ENCODE data around the gene TFR2.

The TFR2 gene

GRCh38 chr7:100682991-100683658 lies 41.8 kb upstream of the TFR2 start:
- POLR2A ChIA-PET, result interaction anchor here (0.6 to 2.0 kb wide), 5 partner anchors 9 to 97 kb away, joined by 3 to 5 read pairs (median 3); partner anchors contain the start of genes FBXO24, LRCH4 and POP7
- no peak for DNase-seq (ENCODE audit: low read depth, low spot score)
- CTCF ChIA-PET, result interaction anchor here (0.5 to 9.0 kb wide), 8 partner anchors 8 to 248 kb away, joined by 3 to 180 read pairs (median 3); partner anchors contain the start of gene GIGYF1
- TF ChIP-seq CTCF (IDR thresholded peaks at IDR 0.05; ENCODE audit: insufficient read depth, low read length, missing control alignments), result no peak
- no peak overlapping the region for H3K4me3 ChIP-seq (ENCODE audit: low read depth, low read length)

DNA sequence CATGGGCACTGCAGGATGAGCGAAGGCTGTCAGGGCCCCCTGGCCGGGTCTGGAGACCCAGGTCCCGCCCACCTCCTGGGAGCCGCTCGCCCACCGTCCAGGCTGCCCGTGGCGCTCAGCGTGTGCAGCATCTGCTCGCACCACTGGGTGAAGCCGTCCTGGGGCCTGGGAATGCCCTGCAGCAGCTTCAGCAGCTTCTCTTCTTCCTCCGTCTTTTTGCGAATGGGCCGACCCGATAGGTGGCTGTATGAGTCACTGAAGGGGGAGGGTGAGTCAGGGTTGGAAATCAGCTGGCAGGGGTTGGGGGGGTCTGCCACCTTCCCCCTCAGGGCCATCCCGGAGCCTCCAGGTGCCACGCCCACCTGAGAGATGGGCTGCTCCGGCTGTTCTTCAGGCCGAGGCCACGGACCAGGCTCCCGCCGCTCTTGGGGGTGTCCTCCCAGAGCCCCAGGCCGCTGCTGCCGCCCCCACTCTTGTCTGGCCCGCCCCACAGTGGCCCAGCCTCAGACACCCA lies 40.9 kb upstream of the TFR2 start:
- ChIA-PET CTCF (interaction anchor here (0.5 to 9.0 kb wide), 6 partner anchors 9 to 248 kb away, joined by 3 to 180 read pairs (median 4); partner anchors contain the start of genes GIGYF1 and POP7), POLR2A (interaction anchor here (1.3 to 2.0 kb wide), 3 partner anchors 8 to 23 kb away, joined by 3 to 5 read pairs (median 3); partner anchors contain the start of gene POP7)
- no peak overlapping the region for H3K4me3 ChIP-seq (ENCODE audit: low read depth, low read length)
- DNase-seq (ENCODE audit: low read depth, low spot score), result no peak
- TF ChIP-seq CTCF (IDR thresholded peaks at IDR 0.05; ENCODE audit: insufficient read depth, low read length, missing control alignments), result no peak

DNA sequence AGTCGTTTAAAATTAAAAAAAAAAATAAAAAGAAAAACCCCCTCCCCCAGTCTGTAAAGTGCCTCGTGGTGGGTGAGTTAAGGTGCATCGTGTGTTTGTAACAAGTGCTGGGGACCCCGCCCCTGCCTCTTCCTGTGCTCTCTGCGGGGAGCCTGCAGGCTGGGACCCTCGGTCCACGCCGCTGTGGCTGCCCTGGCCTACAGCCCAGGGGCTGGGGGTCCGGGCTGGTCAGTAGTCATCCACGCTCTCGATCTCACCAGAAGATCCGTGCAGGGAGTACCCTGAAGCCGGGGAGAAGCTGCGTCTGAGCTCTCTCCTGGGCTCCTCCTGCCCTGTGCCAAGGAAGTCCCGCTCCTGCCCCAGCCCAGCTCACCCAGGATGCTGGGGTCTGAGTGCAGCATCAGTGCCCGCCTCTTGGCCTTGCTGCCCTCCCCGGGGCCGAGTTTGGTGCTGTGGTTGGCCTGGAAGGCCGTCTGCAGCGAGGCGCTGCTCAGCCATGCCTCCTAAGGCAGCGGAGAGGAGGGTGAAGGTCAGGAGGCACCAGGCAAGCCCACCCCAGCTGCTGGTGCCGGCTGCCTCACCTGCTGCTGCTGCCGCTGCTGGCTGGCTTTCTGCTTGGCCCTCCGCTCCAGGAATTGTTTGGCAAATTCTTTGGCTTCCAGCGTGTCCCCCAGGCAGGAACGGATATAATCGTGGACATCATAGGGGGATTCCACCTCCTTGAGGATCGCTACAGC lies 40.3 kb upstream of the TFR2 start:
- no peak overlapping the region for H3K4me3 ChIP-seq (ENCODE audit: low read depth, low read length)
- TF ChIP-seq CTCF (IDR thresholded peaks at IDR 0.05; ENCODE audit: insufficient read depth, low read length, missing control alignments), result no peak
- ChIA-PET POLR2A (interaction anchor here (1.3 to 2.0 kb wide), 2 partner anchors 9 to 24 kb away, joined by 3 to 5 read pairs; partner anchors contain the start of gene POP7), CTCF (interaction anchor here (0.9 to 9.0 kb wide), 4 partner anchors 10 to 115 kb away, joined by 3 to 180 read pairs (median 5); partner anchors contain the start of genes GIGYF1 and POP7)
- no peak for DNase-seq (ENCODE audit: low read depth, low spot score)

GRCh38 chr7:100680576-100681271 lies 39.4 kb upstream of the TFR2 start:
- TF ChIP-seq CTCF (IDR thresholded peaks at IDR 0.05; ENCODE audit: insufficient read depth, low read length, missing control alignments), result no peak
- H3K4me3 ChIP-seq (ENCODE audit: low read depth, low read length), result no peak overlapping the region
- DNase-seq (ENCODE audit: low read depth, low spot score), result no peak
- ChIA-PET POLR2A (interaction anchor here (0.7 kb wide), 1 partner anchor 134 kb away, joined by 3 read pairs; no protein-coding TSS in a partner anchor), CTCF (interaction anchor here (0.8 to 9.0 kb wide), 6 partner anchors 10 to 114 kb away, joined by 3 to 180 read pairs (median 5); partner anchors contain the start of genes GIGYF1 and POP7)

GRCh38 chr7:100679927-100680575 lies 38.7 kb upstream of the TFR2 start:
- CTCF ChIA-PET, result interaction anchor here (0.8 to 9.0 kb wide), 3 partner anchors 11 to 91 kb away, joined by 3 to 180 read pairs (median 7); partner anchors contain the start of gene GIGYF1
- H3K4me3 ChIP-seq (ENCODE audit: low read depth, low read length), result no peak overlapping the region
- POLR2A ChIA-PET, result interaction anchor here (0.7 kb wide), 1 partner anchor 337 kb away, joined by 3 read pairs; no protein-coding TSS in a partner anchor
- DNase-seq (ENCODE audit: low read depth, low spot score), result no peak
- TF ChIP-seq CTCF (IDR thresholded peaks at IDR 0.05; ENCODE audit: insufficient read depth, low read length, missing control alignments), result no peak

Data from AG04449 (cell line).